Measurements from ENCODE around the gene CELA3A.
A peak's percentile ranks its signal among the peaks of the same experiment; 100 is the strongest.
"Not testable (repeated sequence)": the region's sequence is repeated elsewhere in the genome, so short reads cannot be mapped to it uniquely, and the experiment has no call there.

Gene CELA3A

GRCh38 chr1:21982122-21982521, 19.3 kb upstream of the CELA3A start:
- DNase-seq: not testable (repeated sequence)

DNA sequence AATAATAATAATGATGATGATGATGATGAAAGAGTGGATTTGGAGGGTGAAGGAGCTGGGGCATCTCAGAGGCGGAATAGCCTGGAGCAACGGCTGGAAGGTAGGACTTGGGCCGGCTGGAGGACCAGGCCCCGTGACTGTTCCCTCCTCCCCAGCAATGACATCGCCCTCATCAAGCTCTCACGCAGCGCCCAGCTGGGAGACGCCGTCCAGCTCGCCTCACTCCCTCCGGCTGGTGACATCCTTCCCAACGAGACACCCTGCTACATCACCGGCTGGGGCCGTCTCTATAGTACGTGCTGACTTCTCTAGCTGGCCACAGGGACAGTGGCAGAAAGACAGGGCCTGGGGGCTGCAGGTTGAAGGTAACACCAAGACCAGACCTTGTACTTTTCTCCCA, 17.9 kb upstream of the CELA3A start:
- DNase-seq: not testable (repeated sequence)

- DNase-seq: not testable (repeated sequence)
Measured at GRCh38 chr1:21985893-21986292, 15.6 kb upstream of the CELA3A start.

GRCh38 chr1:21986386-21986785, 15.1 kb upstream of the CELA3A start:
- not testable (repeated sequence) for DNase-seq

DNA sequence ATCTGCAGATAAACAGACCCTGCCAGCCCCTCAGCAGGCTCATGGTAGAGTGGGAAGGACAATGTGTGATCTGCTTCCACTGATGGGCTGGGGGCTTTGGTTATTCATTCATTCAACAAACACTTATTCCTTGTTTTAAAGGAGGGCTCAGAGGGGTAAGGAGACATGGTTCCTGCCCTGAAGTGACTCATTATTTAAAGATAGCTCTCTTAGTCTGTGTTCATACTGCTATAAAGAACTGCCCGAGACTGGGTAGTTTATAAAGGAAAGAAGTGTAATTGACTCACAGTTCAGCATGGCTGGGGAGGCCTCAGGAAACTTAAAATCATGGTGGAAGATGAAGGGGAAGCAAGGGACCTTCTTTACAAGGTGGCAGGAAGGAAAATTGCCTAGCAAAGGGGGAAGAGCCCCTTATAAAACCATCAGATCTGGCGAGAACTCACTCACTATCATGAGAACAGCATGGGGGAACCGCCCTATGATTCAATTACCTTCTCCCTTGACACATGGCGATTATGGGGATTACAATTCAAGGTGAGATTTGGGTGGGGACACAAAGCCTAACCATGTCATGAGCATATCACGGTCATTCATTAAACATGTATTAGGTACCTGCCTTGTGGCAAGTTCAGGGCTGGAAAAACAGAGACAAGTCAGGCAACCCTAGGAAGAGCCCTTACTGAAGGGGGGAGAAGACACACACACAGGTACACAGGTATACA, 11.6 kb upstream of the CELA3A start:
- DNase-seq: not testable (repeated sequence)

DNA sequence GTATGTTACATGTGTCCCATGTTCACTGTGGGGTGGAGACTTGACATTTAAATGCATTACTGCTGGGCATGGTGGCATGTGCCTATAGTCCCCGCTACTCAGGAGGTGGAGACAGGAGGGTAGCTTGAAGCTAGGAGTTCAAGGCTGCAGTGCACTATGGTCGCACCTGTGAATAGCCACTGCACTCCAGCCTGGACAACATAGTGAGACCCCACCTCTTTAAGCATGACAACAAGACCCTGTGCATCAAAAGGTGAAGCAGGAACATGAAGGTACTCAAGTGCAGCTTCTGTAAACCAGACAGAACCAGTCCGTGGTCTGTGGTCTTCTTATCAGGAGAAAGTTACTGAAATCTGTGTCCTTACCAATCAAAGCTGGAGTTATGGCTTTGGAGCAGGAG, 9.3 kb upstream of the CELA3A start:
- DNase-seq: not testable (repeated sequence)

- not testable (repeated sequence) for DNase-seq
Measured at GRCh38 chr1:21994716-21995115, 6.7 kb upstream of the CELA3A start.

DNA sequence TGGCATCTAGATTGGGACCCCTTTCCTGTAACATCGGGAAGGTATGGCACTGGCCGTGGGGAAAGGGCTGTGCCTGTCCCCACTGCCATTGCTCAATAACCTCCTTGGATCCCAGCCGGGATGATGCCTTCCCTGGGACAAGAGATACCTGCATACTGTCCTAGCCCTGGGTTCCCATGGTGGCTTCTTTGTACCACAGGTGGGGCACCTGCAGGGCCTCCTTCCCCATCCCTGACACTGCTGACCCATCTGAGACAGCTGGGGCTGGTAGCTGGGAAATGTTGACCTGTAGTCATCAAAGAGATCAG, 4.8 kb upstream of the CELA3A start:
- DNase-seq: not testable (repeated sequence)

GRCh38 chr1:21997891-21998623, 3.4 kb upstream of the CELA3A start:
- DNase-seq: not testable (repeated sequence)

DNA sequence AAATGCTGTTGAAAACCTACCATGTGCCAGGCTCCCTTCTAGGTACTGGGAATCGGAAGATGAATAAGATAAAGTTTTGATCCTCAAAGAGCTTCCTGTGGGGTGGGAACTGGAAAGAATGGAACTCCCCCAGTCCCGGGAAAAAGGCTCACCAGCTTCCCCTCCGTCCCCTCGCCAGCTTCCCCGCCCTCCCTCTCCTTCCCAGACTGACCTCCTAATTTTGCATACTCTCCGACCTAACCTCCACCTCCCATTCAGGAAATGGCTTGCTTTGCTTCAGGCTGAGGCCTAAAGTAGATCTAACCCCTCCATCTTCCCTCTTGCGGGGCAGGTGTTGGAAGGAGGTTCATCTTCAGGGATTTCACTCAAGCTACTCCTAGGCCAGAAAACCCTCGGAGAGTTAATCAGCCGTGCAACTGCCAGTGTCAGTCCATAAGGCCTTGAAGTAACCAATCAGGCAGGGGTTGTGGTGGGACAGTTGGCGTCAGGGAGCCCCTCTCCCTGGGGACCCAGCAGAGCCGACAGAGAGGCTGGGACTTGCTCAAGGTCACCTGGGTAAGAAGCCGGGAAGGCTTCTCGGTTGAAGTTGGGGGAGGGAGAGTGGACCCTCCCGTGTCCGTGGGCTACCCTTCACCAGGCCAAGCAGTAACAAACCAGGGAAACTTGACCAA, 2.7 kb upstream of the CELA3A start:
- DNase-seq: not testable (repeated sequence)

GRCh38 chr1:21999645-22000044, 1.8 kb upstream of the CELA3A start:
- not testable (repeated sequence) for DNase-seq

GRCh38 chr1:22002461-22002860, 1.0 kb downstream of the CELA3A start:
- not testable (repeated sequence) for DNase-seq

GRCh38 chr1:22002875-22003274, 1.4 kb downstream of the CELA3A start:
- DNase-seq: not testable (repeated sequence)

- DNase-seq: not testable (repeated sequence)
Measured at GRCh38 chr1:22003959-22004358, 2.5 kb downstream of the CELA3A start.

- peak; percentile 43 for DNase-seq
Measured at GRCh38 chr1:22005261-22006149, 4.0 kb downstream of the CELA3A start.

DNA sequence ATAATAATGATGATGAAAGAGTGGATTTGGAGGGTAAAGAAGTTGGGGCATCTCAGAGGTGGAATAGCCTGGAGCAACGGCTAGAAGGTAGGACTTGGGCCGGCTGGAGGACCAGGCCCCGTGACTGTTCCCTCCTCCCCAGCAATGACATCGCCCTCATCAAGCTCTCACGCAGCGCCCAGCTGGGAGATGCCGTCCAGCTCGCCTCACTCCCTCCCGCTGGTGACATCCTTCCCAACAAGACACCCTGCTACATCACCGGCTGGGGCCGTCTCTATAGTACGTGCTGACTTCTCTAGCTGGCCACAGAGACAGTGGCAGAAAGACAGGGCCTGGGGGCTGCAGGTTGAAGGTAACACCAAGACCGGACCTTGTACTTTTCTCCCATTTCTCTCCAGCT, 5.3 kb downstream of the CELA3A start:
- DNase-seq: not testable (repeated sequence)

DNA sequence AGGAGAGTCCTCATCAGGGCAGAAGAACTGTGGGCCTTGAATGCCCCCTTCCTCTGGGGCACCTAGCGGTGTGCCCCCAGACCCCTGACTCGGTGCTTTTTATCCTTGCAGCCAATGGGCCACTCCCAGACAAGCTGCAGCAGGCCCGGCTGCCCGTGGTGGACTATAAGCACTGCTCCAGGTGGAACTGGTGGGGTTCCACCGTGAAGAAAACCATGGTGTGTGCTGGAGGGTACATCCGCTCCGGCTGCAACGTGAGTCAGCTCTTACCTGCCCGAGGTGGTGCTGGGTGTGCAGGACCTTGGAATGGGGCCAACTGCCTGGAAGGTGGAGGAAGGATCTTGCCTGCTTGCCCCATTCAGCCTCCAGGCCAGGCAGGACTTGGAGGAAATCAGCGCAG, 5.8 kb downstream of the CELA3A start:
- not testable (repeated sequence) for DNase-seq

DNA sequence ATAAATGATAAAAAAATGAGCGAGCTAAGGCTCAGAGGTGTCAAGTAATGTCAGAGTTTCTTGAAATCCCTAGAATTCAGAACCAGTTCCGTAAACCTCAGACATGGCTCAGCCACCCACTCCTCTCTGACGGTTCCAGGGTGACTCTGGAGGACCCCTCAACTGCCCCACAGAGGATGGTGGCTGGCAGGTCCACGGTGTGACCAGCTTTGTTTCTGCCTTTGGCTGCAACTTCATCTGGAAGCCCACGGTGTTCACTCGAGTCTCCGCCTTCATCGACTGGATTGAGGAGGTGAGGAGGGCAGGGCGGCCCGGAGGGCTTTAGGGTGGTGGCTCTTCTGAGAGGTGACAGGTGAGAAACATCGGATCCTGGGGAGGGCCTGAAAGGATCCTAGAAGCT, 8.1 kb downstream of the CELA3A start:
- not testable (repeated sequence) for DNase-seq

DNA sequence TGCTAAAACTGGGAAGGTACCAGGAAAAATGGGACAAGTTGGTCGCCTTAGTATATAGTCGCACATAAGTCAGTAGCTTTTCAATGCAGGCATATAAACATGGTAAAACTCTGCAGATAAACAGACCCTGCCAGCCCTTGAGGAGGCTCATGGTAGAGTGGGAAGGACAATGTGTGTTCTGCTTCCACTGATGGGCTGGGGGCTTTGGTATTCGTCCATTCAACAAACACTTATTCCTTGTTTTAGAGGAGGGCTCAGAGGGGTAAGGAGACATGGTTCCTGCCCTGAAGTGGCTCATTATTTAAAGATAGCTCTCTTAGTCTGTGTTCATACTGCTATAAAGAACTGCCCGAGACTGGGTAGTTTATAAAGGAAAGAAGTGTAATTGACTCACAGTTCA, 11.3 kb downstream of the CELA3A start:
- DNase-seq: not testable (repeated sequence)

GRCh38 chr1:22014575-22015206, 13.2 kb downstream of the CELA3A start:
- DNase-seq: not testable (repeated sequence)

- peak; percentile 47 for DNase-seq
Measured at GRCh38 chr1:22018583-22019559, 17.4 kb downstream of the CELA3A start.
